ENCODE measurements around the gene NCSTN. TPM values are rescaled to one million over a fixed set of nuclear protein-coding genes. Genes with fewer than 3 reads are reported as not detected.
A peak's percentile ranks its signal among the peaks of the same experiment; 100 is the strongest.

Gene NCSTN
- total RNA-seq, 1 experiment from 2014 or later: 125 TPM

DNA sequence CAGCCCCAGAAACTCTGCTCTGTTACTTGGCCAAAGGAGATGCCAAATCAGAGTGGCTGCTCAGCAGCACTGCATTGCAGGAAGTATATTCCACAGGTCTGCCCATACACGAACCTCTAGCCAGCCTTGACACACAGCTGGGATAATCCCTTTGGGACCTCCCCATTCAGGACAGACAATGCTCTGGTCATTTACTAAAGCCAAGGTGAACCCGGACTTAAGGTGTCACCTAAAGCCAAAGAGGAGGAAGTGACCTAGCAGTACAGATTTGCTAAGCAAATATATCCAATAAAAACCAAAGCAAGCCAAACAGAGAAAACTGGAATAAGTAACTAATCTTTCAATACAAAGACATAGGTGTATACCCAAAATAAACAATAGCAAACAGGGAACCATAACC is 27.8 kb upstream of the NCSTN start:
- H3K36me3 Mint-ChIP-seq (ENCODE audit: insufficient read depth, unreplicated experiment): peaks cover 100% of the 10 kb centered on the region
- H3K27me3 Mint-ChIP-seq (ENCODE audit: insufficient read depth, unreplicated experiment): no peaks in the 10 kb centered on the region
- DNase-seq (ENCODE audit: unreplicated experiment): no peak
- ChIA-PET POLR2A (no interaction called here), CTCF (interaction anchor here (0.5 to 3.2 kb wide), 8 partner anchors 13 to 1191 kb away, joined by 3 to 26 read pairs (median 3); no protein-coding TSS in a partner anchor)
- intact Hi-C loops (cut with micrococcal nuclease): no loop called here
- TF ChIP-seq, protein P1, sequence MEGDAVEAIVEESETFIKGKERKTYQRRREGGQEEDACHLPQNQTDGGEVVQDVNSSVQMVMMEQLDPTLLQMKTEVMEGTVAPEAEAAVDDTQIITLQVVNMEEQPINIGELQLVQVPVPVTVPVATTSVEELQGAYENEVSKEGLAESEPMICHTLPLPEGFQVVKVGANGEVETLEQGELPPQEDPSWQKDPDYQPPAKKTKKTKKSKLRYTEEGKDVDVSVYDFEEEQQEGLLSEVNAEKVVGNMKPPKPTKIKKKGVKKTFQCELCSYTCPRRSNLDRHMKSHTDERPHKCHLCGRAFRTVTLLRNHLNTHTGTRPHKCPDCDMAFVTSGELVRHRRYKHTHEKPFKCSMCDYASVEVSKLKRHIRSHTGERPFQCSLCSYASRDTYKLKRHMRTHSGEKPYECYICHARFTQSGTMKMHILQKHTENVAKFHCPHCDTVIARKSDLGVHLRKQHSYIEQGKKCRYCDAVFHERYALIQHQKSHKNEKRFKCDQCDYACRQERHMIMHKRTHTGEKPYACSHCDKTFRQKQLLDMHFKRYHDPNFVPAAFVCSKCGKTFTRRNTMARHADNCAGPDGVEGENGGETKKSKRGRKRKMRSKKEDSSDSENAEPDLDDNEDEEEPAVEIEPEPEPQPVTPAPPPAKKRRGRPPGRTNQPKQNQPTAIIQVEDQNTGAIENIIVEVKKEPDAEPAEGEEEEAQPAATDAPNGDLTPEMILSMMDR (IDR thresholded peaks at IDR 0.05; ENCODE audit: unreplicated experiment): no peak
- H3K4me1 Mint-ChIP-seq (ENCODE audit: insufficient read depth, unreplicated experiment): peaks cover 15% of the 10 kb centered on the region
- H3K9me3 Mint-ChIP-seq (ENCODE audit: unreplicated experiment): no peaks in the 10 kb centered on the region
- H3K27ac Mint-ChIP-seq (ENCODE audit: low read depth, unreplicated experiment): no peak overlapping the region
- no peak overlapping the region for H3K4me3 Mint-ChIP-seq (ENCODE audit: unreplicated experiment)
- BruUV-seq (replicated peaks): no TSS peak

- DNase-seq (ENCODE audit: unreplicated experiment): no peak
- intact Hi-C loops (cut with micrococcal nuclease): no loop called here
- ChIA-PET POLR2A (interaction anchor here (0.6 to 1.4 kb wide), 2 partner anchors 39 to 71 kb away, joined by 3 read pairs; partner anchors contain the start of gene PEX19), CTCF (interaction anchor here (0.6 to 0.8 kb wide), 2 partner anchors 33 to 276 kb away, joined by 3 to 4 read pairs; no protein-coding TSS in a partner anchor)
- Mint-ChIP-seq H3K27ac (ENCODE audit: low read depth, unreplicated experiment) (no peak overlapping the region), H3K27me3 (ENCODE audit: insufficient read depth, unreplicated experiment) (no peaks in the 10 kb centered on the region), H3K4me1 (ENCODE audit: insufficient read depth, unreplicated experiment) (peaks cover 15% of the 10 kb centered on the region), H3K4me3 (ENCODE audit: unreplicated experiment) (no peak overlapping the region), H3K36me3 (ENCODE audit: insufficient read depth, unreplicated experiment) (peaks cover 99% of the 10 kb centered on the region), H3K9me3 (ENCODE audit: unreplicated experiment) (no peaks in the 10 kb centered on the region)
- TF ChIP-seq, protein P1 (IDR thresholded peaks at IDR 0.05; ENCODE audit: unreplicated experiment): no peak
- no TSS peak for BruUV-seq (replicated peaks)
Observed at GRCh38 chr1:160322831-160323230, 20.4 kb upstream of the NCSTN start.

GRCh38 chr1:160325252-160325651 is 17.9 kb upstream of the NCSTN start:
- no peak for DNase-seq (ENCODE audit: unreplicated experiment)
- Mint-ChIP-seq H3K9me3 (ENCODE audit: unreplicated experiment) (no peaks in the 10 kb centered on the region), H3K27ac (ENCODE audit: low read depth, unreplicated experiment) (peak overlapping the region; percentile 61), H3K4me1 (ENCODE audit: insufficient read depth, unreplicated experiment) (no peaks in the 10 kb centered on the region), H3K27me3 (ENCODE audit: insufficient read depth, unreplicated experiment) (no peaks in the 10 kb centered on the region), H3K4me3 (ENCODE audit: unreplicated experiment) (no peak overlapping the region), H3K36me3 (ENCODE audit: insufficient read depth, unreplicated experiment) (peaks cover 94% of the 10 kb centered on the region)
- ChIA-PET CTCF (interaction anchor here (0.6 to 1.0 kb wide), 5 partner anchors 18 to 283 kb away, joined by 3 to 6 read pairs (median 3); partner anchors contain the start of genes COPA and NCSTN), POLR2A (interaction anchor here (1.6 kb wide), 1 partner anchor 40 kb away, joined by 3 read pairs; the partner anchor contains the start of gene PEX19)
- intact Hi-C loops (cut with micrococcal nuclease): no loop called here
- BruUV-seq (replicated peaks): no TSS peak
- TF ChIP-seq, protein P1 (IDR thresholded peaks at IDR 0.05; ENCODE audit: unreplicated experiment): no peak

GRCh38 chr1:160326418-160326817 is 16.8 kb upstream of the NCSTN start:
- ChIA-PET POLR2A (interaction anchor here (1.0 kb wide), 1 partner anchor 15 kb away, joined by 4 read pairs; no protein-coding TSS in a partner anchor), CTCF (interaction anchor here (0.5 to 5.4 kb wide), 3 partner anchors 10 to 35 kb away, joined by 3 to 46 read pairs (median 5); no protein-coding TSS in a partner anchor)
- no peaks in the 10 kb centered on the region for H3K4me1 Mint-ChIP-seq (ENCODE audit: insufficient read depth, unreplicated experiment)
- H3K36me3 Mint-ChIP-seq (ENCODE audit: insufficient read depth, unreplicated experiment): peaks cover 94% of the 10 kb centered on the region
- no peak overlapping the region for H3K27ac Mint-ChIP-seq (ENCODE audit: low read depth, unreplicated experiment)
- no peaks in the 10 kb centered on the region for H3K9me3 Mint-ChIP-seq (ENCODE audit: unreplicated experiment)
- BruUV-seq (replicated peaks): no TSS peak
- no peaks in the 10 kb centered on the region for H3K27me3 Mint-ChIP-seq (ENCODE audit: insufficient read depth, unreplicated experiment)
- intact Hi-C loops (cut with micrococcal nuclease): no loop called here
- TF ChIP-seq, protein P1 (IDR thresholded peaks at IDR 0.05; ENCODE audit: unreplicated experiment): no peak
- no peak overlapping the region for H3K4me3 Mint-ChIP-seq (ENCODE audit: unreplicated experiment)
- no peak for DNase-seq (ENCODE audit: unreplicated experiment)
